SIG-M5 treated with dmso at 0.1 percent for 504 hours (cell line): ENCODE results near the gene CES2.
"Not testable (repeated sequence)": the region's sequence is repeated elsewhere in the genome, so short reads cannot be mapped to it uniquely, and the experiment has no call there.

Experiments used
- DNase-seq: peaks from one replicate; lab custom pipeline; 2025; ENCODE audit not compliant: unreplicated experiment; lab: John Stamatoyannopoulos, UW

The CES2 gene

GRCh38 chr16:66975302-66975893 lies 40.1 kb downstream of the CES2 start:
- no peak for DNase-seq

GRCh38 chr16:66976746-66977145 lies 41.4 kb downstream of the CES2 start:
- DNase-seq, result no peak

GRCh38 chr16:66977341-66978113 lies 42.2 kb downstream of the CES2 start:
- DNase-seq, result peak; percentile 74

- no peak for DNase-seq
Observed at GRCh38 chr16:66979011-66979717, 43.8 kb downstream of the CES2 start.

GRCh38 chr16:66983033-66983432 lies 47.7 kb downstream of the CES2 start:
- DNase-seq, result no peak

GRCh38 chr16:66984892-66985311 lies 49.6 kb downstream of the CES2 start:
- no peak for DNase-seq

GRCh38 chr16:66986559-66986958 lies 51.2 kb downstream of the CES2 start:
- no peak for DNase-seq

- no peak for DNase-seq
Observed at GRCh38 chr16:66988197-66988788, 53.0 kb downstream of the CES2 start, which contains the start of gene CES4A. Gene CES4A (plus strand): TSS chr16:66988589. CDS start chr16:66988773, 184 bp downstream.

GRCh38 chr16:66991545-66992077 lies 56.3 kb downstream of the CES2 start:
- DNase-seq, result no peak

GRCh38 chr16:66993558-66993957 lies 58.2 kb downstream of the CES2 start:
- DNase-seq, result not testable (repeated sequence)
